Measurements from ENCODE around the gene GFAP.

DNA sequence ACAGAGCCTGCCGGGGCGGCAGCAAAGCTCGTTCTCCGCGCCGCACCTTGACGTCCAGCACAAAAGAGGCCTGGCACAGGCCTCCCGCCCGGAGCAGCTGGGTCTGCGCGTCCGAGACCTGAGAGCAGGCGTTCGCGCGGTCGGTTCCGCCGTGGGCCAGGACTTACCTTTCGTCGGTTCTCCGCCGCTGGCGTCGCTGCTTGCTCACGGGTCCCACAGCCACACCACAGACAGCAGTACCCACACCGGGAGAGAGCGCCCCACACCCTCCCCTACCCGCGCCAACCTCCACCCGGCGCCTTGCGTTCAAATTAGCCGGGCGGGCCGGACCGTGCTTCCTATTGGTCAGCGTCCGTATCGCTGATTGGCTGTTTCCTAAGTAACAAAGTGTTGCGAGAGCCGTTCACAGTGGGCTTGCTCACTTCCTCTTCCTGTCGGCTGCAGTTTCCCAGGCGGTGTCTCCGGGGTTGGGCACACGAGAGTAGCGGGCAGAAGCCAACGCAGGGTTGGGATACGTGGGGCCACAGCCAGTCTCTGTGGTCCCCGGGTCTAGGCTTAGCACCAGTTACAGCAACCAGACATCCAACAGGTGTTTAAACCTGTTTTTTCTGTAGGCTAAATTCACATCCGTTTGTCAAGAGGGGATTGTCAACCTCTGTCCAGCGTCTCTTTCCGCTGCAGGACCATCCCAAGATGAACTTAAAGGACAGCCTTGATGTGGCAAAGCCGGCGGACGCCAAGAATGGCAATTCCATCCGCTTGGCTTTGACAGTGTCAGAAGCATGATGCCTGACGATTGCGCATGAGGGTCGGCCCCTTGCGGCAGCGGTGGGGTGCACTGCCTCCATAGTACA is 32.4 kb upstream of the GFAP start, which contains the start of gene KIF18B:
- TF ChIP-seq EZH2 (IDR thresholded peaks at IDR 0.05; ENCODE audit: low read length, missing control alignments) = no peak
- TF ChIP-seq, protein P1, sequence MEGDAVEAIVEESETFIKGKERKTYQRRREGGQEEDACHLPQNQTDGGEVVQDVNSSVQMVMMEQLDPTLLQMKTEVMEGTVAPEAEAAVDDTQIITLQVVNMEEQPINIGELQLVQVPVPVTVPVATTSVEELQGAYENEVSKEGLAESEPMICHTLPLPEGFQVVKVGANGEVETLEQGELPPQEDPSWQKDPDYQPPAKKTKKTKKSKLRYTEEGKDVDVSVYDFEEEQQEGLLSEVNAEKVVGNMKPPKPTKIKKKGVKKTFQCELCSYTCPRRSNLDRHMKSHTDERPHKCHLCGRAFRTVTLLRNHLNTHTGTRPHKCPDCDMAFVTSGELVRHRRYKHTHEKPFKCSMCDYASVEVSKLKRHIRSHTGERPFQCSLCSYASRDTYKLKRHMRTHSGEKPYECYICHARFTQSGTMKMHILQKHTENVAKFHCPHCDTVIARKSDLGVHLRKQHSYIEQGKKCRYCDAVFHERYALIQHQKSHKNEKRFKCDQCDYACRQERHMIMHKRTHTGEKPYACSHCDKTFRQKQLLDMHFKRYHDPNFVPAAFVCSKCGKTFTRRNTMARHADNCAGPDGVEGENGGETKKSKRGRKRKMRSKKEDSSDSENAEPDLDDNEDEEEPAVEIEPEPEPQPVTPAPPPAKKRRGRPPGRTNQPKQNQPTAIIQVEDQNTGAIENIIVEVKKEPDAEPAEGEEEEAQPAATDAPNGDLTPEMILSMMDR (conservative IDR thresholded peaks at IDR 0.05 in 1 of 2, IDR thresholded peaks at IDR 0.05 in 1 of 2; ENCODE audit: low read depth in 1 of 2, low read length in 2 of 2) = peak in 1 of 2 donors; percentile 3
